ENCODE results near the gene CUZD1.

CUZD1 gene

GRCh38 chr10:122839505-122839904, 6.2 kb downstream of the CUZD1 start:
- H3K27me3 ChIP-seq (ENCODE audit: control insufficient read depth, insufficient read depth, low read length): no peaks in the 10 kb centered on the region
- no peak overlapping the region for H3K4me3 ChIP-seq (ENCODE audit: low read depth, low read length)
- no peak overlapping the region for H3K27ac ChIP-seq (ENCODE audit: low read depth, low read length)
- peaks cover 18% of the 10 kb centered on the region for H3K36me3 ChIP-seq (ENCODE audit: control insufficient read depth, insufficient read depth, low read length)
- H3K9ac ChIP-seq (ENCODE audit: low read length): no peak overlapping the region
- peaks cover 4% of the 10 kb centered on the region for H3K9me3 ChIP-seq (ENCODE audit: control insufficient read depth, insufficient read depth, low read depth, low read length)
- no peaks in the 10 kb centered on the region for H3K4me1 ChIP-seq (ENCODE audit: control insufficient read depth, insufficient read depth, low read length)

- H3K4me1 ChIP-seq (ENCODE audit: control insufficient read depth, insufficient read depth, low read length): no peaks in the 10 kb centered on the region
- no peak overlapping the region for H3K9ac ChIP-seq (ENCODE audit: low read length)
- no peaks in the 10 kb centered on the region for H3K27me3 ChIP-seq (ENCODE audit: control insufficient read depth, insufficient read depth, low read length)
- peaks cover 18% of the 10 kb centered on the region for H3K36me3 ChIP-seq (ENCODE audit: control insufficient read depth, insufficient read depth, low read length)
- no peak overlapping the region for H3K27ac ChIP-seq (ENCODE audit: low read depth, low read length)
- H3K9me3 ChIP-seq (ENCODE audit: control insufficient read depth, insufficient read depth, low read depth, low read length): peaks cover 4% of the 10 kb centered on the region
- H3K4me3 ChIP-seq (ENCODE audit: low read depth, low read length): no peak overlapping the region
Observed at GRCh38 chr10:122838880-122839279, 6.8 kb downstream of the CUZD1 start.

GRCh38 chr10:122835908-122836307, 9.7 kb downstream of the CUZD1 start:
- H3K9me3 ChIP-seq (ENCODE audit: control insufficient read depth, insufficient read depth, low read depth, low read length): no peaks in the 10 kb centered on the region
- no peak overlapping the region for H3K9ac ChIP-seq (ENCODE audit: low read length)
- H3K4me3 ChIP-seq (ENCODE audit: low read depth, low read length): no peak overlapping the region
- no peaks in the 10 kb centered on the region for H3K4me1 ChIP-seq (ENCODE audit: control insufficient read depth, insufficient read depth, low read length)
- no peak overlapping the region for H3K27ac ChIP-seq (ENCODE audit: low read depth, low read length)
- H3K27me3 ChIP-seq (ENCODE audit: control insufficient read depth, insufficient read depth, low read length): no peaks in the 10 kb centered on the region
- peaks cover 27% of the 10 kb centered on the region for H3K36me3 ChIP-seq (ENCODE audit: control insufficient read depth, insufficient read depth, low read length)

- Histone ChIP-seq H3K27me3 (ENCODE audit: control insufficient read depth, insufficient read depth, low read length) (no peaks in the 10 kb centered on the region; the same call in 1 of the 2 replicates), H3K4me3 (ENCODE audit: low read depth, low read length) (no peak overlapping the region), H3K9ac (ENCODE audit: low read length) (no peak overlapping the region), H3K27ac (ENCODE audit: low read depth, low read length) (no peak overlapping the region), H3K9me3 (ENCODE audit: control insufficient read depth, insufficient read depth, low read depth, low read length) (no peaks in the 10 kb centered on the region), H3K4me1 (ENCODE audit: control insufficient read depth, insufficient read depth, low read length) (peaks cover 5% of the 10 kb centered on the region; the same call in 1 of the 2 replicates), H3K36me3 (ENCODE audit: control insufficient read depth, insufficient read depth, low read length) (peaks cover 17% of the 10 kb centered on the region)
Observed at GRCh38 chr10:122830965-122831353, 14.7 kb downstream of the CUZD1 start.

GRCh38 chr10:122830273-122830964, 15.2 kb downstream of the CUZD1 start:
- Histone ChIP-seq H3K27me3 (ENCODE audit: control insufficient read depth, insufficient read depth, low read length) (no peaks in the 10 kb centered on the region; the same call in 1 of the 2 replicates), H3K4me1 (ENCODE audit: control insufficient read depth, insufficient read depth, low read length) (peaks cover 5% of the 10 kb centered on the region; the same call in 1 of the 2 replicates), H3K4me3 (ENCODE audit: low read depth, low read length) (no peak overlapping the region), H3K27ac (ENCODE audit: low read depth, low read length) (no peak overlapping the region), H3K36me3 (ENCODE audit: control insufficient read depth, insufficient read depth, low read length) (peaks cover 13% of the 10 kb centered on the region; the same call in 1 of the 2 replicates), H3K9ac (ENCODE audit: low read length) (no peak overlapping the region), H3K9me3 (ENCODE audit: control insufficient read depth, insufficient read depth, low read depth, low read length) (no peaks in the 10 kb centered on the region)

- Histone ChIP-seq H3K9me3 (ENCODE audit: control insufficient read depth, insufficient read depth, low read depth, low read length) (no peaks in the 10 kb centered on the region), H3K27ac (ENCODE audit: low read depth, low read length) (no peak overlapping the region), H3K4me1 (ENCODE audit: control insufficient read depth, insufficient read depth, low read length) (peaks cover 5% of the 10 kb centered on the region; the same call in 1 of the 2 replicates), H3K27me3 (ENCODE audit: control insufficient read depth, insufficient read depth, low read length) (no peaks in the 10 kb centered on the region; the same call in 1 of the 2 replicates), H3K4me3 (ENCODE audit: low read depth, low read length) (no peak overlapping the region), H3K9ac (ENCODE audit: low read length) (no peak overlapping the region), H3K36me3 (ENCODE audit: control insufficient read depth, insufficient read depth, low read length) (peaks cover 9% of the 10 kb centered on the region; the same call in 1 of the 2 replicates)
Observed at GRCh38 chr10:122829454-122829853, 16.2 kb downstream of the CUZD1 start.

- Histone ChIP-seq H3K27ac (ENCODE audit: low read depth, low read length) (no peak overlapping the region), H3K4me3 (ENCODE audit: low read depth, low read length) (no peak overlapping the region), H3K4me1 (ENCODE audit: control insufficient read depth, insufficient read depth, low read length) (peaks cover 5% of the 10 kb centered on the region; the same call in 1 of the 2 replicates), H3K36me3 (ENCODE audit: control insufficient read depth, insufficient read depth, low read length) (peaks cover 9% of the 10 kb centered on the region; the same call in 1 of the 2 replicates), H3K9ac (ENCODE audit: low read length) (no peak overlapping the region), H3K9me3 (ENCODE audit: control insufficient read depth, insufficient read depth, low read depth, low read length) (no peaks in the 10 kb centered on the region), H3K27me3 (ENCODE audit: control insufficient read depth, insufficient read depth, low read length) (no peaks in the 10 kb centered on the region; the same call in 1 of the 2 replicates)
Observed at GRCh38 chr10:122828716-122829255, 16.9 kb downstream of the CUZD1 start.

- no peak overlapping the region for H3K4me3 ChIP-seq (ENCODE audit: low read depth, low read length)
- no peaks in the 10 kb centered on the region for H3K9me3 ChIP-seq (ENCODE audit: control insufficient read depth, insufficient read depth, low read depth, low read length)
- H3K27me3 ChIP-seq (ENCODE audit: control insufficient read depth, insufficient read depth, low read length): no peaks in the 10 kb centered on the region; the same call in 1 of the 2 replicates
- H3K9ac ChIP-seq (ENCODE audit: low read length): no peak overlapping the region
- H3K27ac ChIP-seq (ENCODE audit: low read depth, low read length): no peak overlapping the region
- H3K4me1 ChIP-seq (ENCODE audit: control insufficient read depth, insufficient read depth, low read length): peaks cover 5% of the 10 kb centered on the region; the same call in 1 of the 2 replicates
- H3K36me3 ChIP-seq (ENCODE audit: control insufficient read depth, insufficient read depth, low read length): peaks cover 8% of the 10 kb centered on the region; the same call in 1 of the 2 replicates
Observed at GRCh38 chr10:122827302-122827701, 18.4 kb downstream of the CUZD1 start.

GRCh38 chr10:122822973-122823690, 22.5 kb downstream of the CUZD1 start:
- H3K4me1 ChIP-seq (ENCODE audit: control insufficient read depth, insufficient read depth, low read length): no peaks in the 10 kb centered on the region
- H3K4me3 ChIP-seq (ENCODE audit: low read depth, low read length): no peak overlapping the region
- H3K27me3 ChIP-seq (ENCODE audit: control insufficient read depth, insufficient read depth, low read length): no peaks in the 10 kb centered on the region
- H3K9me3 ChIP-seq (ENCODE audit: control insufficient read depth, insufficient read depth, low read depth, low read length): no peaks in the 10 kb centered on the region
- no peaks in the 10 kb centered on the region for H3K36me3 ChIP-seq (ENCODE audit: control insufficient read depth, insufficient read depth, low read length)
- H3K27ac ChIP-seq (ENCODE audit: low read depth, low read length): no peak overlapping the region
- no peak overlapping the region for H3K9ac ChIP-seq (ENCODE audit: low read length)

GRCh38 chr10:122821808-122822207, 23.8 kb downstream of the CUZD1 start:
- no peaks in the 10 kb centered on the region for H3K36me3 ChIP-seq (ENCODE audit: control insufficient read depth, insufficient read depth, low read length)
- no peaks in the 10 kb centered on the region for H3K9me3 ChIP-seq (ENCODE audit: control insufficient read depth, insufficient read depth, low read depth, low read length)
- no peak overlapping the region for H3K4me3 ChIP-seq (ENCODE audit: low read depth, low read length)
- H3K4me1 ChIP-seq (ENCODE audit: control insufficient read depth, insufficient read depth, low read length): no peaks in the 10 kb centered on the region
- H3K27ac ChIP-seq (ENCODE audit: low read depth, low read length): no peak overlapping the region
- H3K9ac ChIP-seq (ENCODE audit: low read length): no peak overlapping the region
- no peaks in the 10 kb centered on the region for H3K27me3 ChIP-seq (ENCODE audit: control insufficient read depth, insufficient read depth, low read length)

GRCh38 chr10:122815458-122815857, 30.2 kb downstream of the CUZD1 start:
- Histone ChIP-seq H3K27ac (ENCODE audit: low read depth, low read length) (no peak overlapping the region), H3K27me3 (ENCODE audit: control insufficient read depth, insufficient read depth, low read length) (no peaks in the 10 kb centered on the region), H3K4me1 (ENCODE audit: control insufficient read depth, insufficient read depth, low read length) (no peaks in the 10 kb centered on the region), H3K36me3 (ENCODE audit: control insufficient read depth, insufficient read depth, low read length) (no peaks in the 10 kb centered on the region), H3K4me3 (ENCODE audit: low read depth, low read length) (no peak overlapping the region), H3K9me3 (ENCODE audit: control insufficient read depth, insufficient read depth, low read depth, low read length) (no peaks in the 10 kb centered on the region), H3K9ac (ENCODE audit: low read length) (no peak overlapping the region)
